GM21381 (cell line): ENCODE data around the gene FAM13A.

Source experiments
- ATAC-seq: cut with Tn5 transposase; IDR thresholded peaks from one replicate; pipeline ENCODE4 v1.9.1; 2021; ENCODE audit warnings: mild to moderate bottlenecking, moderate library complexity; ENCODE audit not compliant: unreplicated experiment

FAM13A gene

GRCh38 chr4:88792821-88793220 lies 264.2 kb downstream of the FAM13A start:
- ATAC-seq, result no peak

- ATAC-seq, result peak; percentile 77
These were observed 264.7 kb downstream of the FAM13A start for GRCh38 chr4:88792268-88792781.

- no peak for ATAC-seq
These were observed 265.7 kb downstream of the FAM13A start for GRCh38 chr4:88791274-88791673.

- ATAC-seq, result no peak
These were observed 268.1 kb downstream of the FAM13A start for GRCh38 chr4:88788895-88789294.

- no peak for ATAC-seq
These were observed 268.6 kb downstream of the FAM13A start for GRCh38 chr4:88788424-88788823.

- ATAC-seq, result no peak
These were observed 271.0 kb downstream of the FAM13A start for GRCh38 chr4:88786011-88786410.

- ATAC-seq, result no peak
These were observed 276.6 kb downstream of the FAM13A start for GRCh38 chr4:88780389-88780788.

GRCh38 chr4:88779431-88779830 lies 277.6 kb downstream of the FAM13A start:
- ATAC-seq, result no peak

GRCh38 chr4:88775529-88775928 lies 281.5 kb downstream of the FAM13A start:
- peak; percentile 77 for ATAC-seq

- ATAC-seq, result no peak
These were observed 282.0 kb downstream of the FAM13A start for GRCh38 chr4:88775026-88775425.

GRCh38 chr4:88771883-88772450 lies 285.0 kb downstream of the FAM13A start:
- ATAC-seq, result no peak

- no peak for ATAC-seq
These were observed 291.3 kb downstream of the FAM13A start for GRCh38 chr4:88765729-88766128.

GRCh38 chr4:88763075-88763474 lies 293.9 kb downstream of the FAM13A start:
- no peak for ATAC-seq

GRCh38 chr4:88761861-88762523 lies 295.0 kb downstream of the FAM13A start:
- no peak for ATAC-seq

GRCh38 chr4:88761342-88761741 lies 295.6 kb downstream of the FAM13A start:
- no peak for ATAC-seq

- no peak for ATAC-seq
These were observed 297.1 kb downstream of the FAM13A start for GRCh38 chr4:88759895-88760290.

GRCh38 chr4:88759039-88759894 lies 297.7 kb downstream of the FAM13A start:
- no peak for ATAC-seq

GRCh38 chr4:88758264-88758663 lies 298.7 kb downstream of the FAM13A start:
- ATAC-seq, result no peak

- no peak for ATAC-seq
These were observed 299.2 kb downstream of the FAM13A start for GRCh38 chr4:88757776-88758175.

GRCh38 chr4:88757067-88757466 lies 299.9 kb downstream of the FAM13A start:
- no peak for ATAC-seq

GRCh38 chr4:88756149-88756548 lies 300.8 kb downstream of the FAM13A start:
- ATAC-seq, result no peak

- ATAC-seq, result no peak
These were observed 301.5 kb downstream of the FAM13A start for GRCh38 chr4:88755454-88755853.
